ENCODE measurements around the gene TSGA10IP.
"Not testable (repeated sequence)": the region's sequence is repeated elsewhere in the genome, so short reads cannot be mapped to it uniquely, and the experiment has no call there.

The TSGA10IP gene

DNA sequence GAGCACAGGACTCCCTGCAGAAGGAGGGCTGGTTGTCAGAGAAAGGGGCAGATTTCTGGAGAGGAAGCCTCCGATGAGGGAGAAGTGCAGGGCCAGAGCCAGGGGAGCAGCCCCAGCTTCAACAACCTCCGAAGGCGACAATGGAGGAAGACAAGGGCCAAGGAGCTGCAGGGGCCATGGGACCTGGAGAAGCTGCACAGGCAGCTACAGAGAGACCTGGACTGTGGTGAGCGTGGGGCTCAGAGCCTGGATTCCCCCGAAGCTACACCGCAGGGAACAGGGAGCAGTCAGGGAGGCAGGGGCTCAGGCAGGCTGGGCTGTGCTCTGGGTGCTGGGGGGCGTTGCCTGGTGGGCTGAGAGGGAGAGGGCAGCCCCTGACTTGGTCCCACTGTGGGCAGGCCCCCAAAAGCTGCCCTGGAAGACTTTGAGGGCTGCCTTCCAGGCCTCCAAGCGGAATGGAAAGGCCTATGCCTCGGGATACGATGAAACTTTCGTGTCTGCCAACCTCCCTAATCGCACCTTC is 2.4 kb downstream of the TSGA10IP start:
- no peak for DNase-seq

GRCh38 chr11:65950711-65951110 is 5.4 kb downstream of the TSGA10IP start:
- DNase-seq = not testable (repeated sequence)

- not testable (repeated sequence) for DNase-seq
Observed at GRCh38 chr11:65951641-65952040, 6.4 kb downstream of the TSGA10IP start.

DNA sequence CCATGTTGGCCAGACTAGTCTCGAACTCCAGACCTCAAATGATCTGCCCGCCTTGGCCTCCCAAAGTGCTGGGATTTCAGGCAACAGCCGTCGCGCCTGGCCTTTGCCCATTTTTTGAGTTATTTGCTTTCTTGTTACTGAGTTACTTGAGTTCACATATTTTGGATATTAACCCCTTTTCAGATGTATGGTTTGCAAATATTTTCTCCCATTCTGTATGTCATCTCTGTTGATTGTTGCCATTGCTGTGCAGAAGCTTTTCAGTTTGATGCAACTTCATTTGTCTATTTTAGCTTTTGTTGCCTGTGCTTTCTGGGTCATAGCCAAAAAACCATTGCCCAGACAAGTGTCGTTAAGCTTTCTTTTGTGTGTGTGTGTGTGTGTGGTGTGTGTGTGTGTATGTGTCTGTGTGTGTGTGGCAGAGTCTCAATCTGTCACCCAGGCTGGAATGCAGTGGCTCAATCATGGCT is 6.8 kb downstream of the TSGA10IP start:
- DNase-seq = no peak

DNA sequence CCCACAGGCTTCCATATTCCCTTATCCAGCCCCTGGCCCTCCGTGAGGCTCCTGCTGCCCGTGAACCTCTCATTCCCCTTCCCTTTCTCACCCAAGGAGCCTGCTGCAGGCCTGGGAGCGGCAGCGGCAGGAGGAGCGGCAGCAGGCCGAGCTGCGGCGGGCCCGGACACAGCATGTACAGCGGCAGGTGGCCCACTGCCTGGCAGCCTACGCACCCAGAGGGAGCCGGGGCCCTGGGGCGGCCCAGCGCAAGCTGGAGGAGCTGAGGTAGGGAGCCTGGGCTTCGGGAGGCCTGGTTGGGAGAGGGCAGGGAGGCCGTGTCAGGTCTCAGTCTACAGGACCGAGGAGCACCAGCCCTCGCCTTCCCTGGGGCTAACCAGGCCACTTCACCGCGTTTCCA is 8.2 kb downstream of the TSGA10IP start:
- DNase-seq = no peak

- DNase-seq = no peak
Observed at GRCh38 chr11:65954771-65955170, 9.5 kb downstream of the TSGA10IP start.

DNA sequence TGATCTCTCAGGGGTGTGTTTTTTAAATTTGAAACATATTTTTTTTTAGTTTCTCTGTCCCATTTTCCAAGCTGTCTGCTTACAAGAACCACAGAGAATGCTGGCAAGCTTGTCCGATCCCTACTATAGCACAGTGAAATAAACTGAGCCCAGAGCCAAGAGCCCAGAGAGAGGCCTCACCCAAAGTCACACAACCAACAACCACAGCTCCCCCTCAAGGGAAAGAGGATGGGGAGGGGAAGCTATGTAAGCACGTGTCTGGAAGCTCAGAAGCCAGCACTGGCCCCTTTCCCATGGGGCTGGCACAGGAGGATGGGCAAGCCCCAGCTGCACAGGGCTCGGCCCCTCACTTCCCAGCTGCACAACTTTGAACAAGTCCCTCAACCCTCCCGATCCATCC is 13.0 kb downstream of the TSGA10IP start:
- no peak for DNase-seq

DNA sequence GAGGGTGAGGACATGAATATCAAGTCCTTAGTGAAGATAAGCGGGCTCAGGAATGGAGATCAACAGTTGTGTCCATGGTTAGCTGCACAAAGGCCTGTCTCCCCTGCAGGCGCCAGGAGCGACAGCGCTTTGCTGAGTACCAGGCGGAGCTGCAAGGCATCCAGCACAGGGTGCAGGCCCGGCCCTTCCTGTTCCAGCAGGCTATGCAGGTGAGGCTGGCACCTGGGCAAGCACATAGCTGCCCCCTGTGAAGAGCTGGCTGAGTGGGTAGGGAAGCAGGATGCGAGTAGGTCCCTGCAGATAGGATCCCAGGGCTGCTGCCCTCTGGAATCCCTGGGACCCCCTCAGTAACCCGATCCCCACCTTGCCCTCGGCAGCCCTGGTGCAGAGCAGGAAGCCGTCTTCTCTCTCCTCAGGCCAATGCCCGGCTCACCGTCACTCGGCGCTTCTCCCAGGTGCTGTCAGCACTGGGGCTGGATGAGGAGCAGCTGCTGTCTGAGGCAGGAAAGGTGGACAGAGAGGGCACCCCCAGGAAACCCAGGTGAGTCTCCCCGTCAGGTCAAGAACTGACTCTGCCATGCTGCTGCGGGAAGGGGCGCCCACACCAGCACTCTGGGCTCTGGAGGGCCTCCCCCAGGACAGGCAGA is 13.6 kb downstream of the TSGA10IP start:
- DNase-seq = no peak

DNA sequence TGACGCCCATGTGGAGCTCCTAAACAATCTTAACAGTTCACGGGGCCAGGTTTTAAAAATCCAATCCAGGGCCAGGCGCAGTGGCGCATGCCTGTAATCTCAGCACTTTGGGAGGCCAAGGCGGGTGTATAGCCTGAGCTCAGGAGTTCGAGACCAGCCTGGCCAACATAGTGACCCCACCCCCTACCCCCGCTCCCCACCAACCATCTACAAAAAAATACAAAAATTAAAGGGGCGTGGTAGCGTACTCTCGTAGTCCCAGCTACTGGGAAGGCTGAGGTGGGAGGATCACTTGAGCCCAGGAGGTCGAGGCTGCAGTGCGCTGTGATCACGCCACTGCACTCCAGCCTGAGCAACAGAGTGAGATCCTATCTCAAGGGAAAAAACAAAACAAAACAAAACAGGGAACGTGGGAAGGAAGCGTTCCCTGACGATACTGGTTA is 15.6 kb downstream of the TSGA10IP start:
- DNase-seq = no peak

DNA sequence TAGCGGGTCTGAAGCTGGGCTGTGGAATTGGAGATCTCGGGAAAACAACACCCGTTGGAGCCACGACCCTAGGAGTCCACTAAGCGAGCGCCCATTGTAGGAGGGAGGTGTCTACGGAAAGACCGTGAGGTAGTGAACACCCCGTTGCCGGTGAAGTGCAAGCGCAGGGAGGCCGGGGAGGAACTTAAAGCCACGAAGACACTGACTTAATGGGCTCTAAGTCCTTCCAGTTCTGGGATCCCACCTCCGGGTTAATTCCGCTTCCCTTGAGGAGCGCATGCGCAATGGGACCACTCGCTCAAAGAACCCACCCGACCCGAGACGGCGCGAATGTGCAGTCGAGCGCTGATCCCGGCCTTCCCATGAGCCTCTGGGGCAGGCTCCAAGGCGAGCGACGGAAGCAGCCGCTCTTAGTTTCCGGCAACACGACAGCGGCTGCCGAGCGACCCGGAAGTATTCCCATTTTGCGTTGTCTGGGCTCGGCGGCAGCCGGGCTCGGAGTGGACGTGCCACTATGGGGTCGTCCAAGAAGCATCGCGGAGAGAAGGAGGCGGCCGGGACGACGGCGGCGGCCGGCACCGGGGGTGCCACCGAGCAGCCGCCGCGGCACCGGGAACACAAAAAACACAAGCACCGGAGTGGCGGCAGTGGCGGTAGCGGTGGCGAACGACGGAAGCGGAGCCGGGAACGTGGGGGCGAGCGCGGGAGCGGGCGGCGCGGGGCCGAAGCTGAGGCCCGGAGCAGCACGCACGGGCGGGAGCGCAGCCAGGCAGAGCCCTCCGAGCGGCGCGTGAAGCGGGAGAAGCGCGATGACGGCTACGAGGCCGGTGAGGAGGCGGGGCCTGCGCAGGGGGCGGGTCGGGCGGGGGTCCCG is 16.2 kb downstream of the TSGA10IP start, which contains the start of gene SART1:
TSS of gene SART1 (plus strand) at position 468 of the 874 bp plus-strand sequence. CDS start at position 515, 47 bp downstream.
- DNase-seq = peak; percentile 98

GRCh38 chr11:65962141-65962564 is 16.9 kb downstream of the TSGA10IP start:
- DNase-seq = no peak

DNA sequence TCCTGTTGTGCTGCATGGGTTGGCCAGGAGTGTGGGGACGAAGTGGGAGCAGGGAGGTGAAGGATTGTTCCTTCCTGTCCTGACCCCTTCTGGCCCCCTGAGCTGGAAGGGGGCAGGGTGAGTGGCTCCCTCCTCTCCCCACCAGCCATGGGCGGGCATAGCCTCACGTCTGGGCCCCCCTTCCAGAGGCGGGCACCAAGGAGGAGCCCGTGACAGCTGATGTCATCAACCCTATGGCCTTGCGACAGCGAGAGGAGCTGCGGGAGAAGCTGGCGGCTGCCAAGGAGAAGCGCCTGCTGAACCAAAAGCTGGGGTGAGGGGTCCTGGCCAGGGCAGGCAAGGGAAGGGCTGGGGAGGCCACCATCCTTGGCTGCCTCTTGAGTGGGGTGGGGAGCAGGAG is 19.6 kb downstream of the TSGA10IP start:
- no peak for DNase-seq

DNA sequence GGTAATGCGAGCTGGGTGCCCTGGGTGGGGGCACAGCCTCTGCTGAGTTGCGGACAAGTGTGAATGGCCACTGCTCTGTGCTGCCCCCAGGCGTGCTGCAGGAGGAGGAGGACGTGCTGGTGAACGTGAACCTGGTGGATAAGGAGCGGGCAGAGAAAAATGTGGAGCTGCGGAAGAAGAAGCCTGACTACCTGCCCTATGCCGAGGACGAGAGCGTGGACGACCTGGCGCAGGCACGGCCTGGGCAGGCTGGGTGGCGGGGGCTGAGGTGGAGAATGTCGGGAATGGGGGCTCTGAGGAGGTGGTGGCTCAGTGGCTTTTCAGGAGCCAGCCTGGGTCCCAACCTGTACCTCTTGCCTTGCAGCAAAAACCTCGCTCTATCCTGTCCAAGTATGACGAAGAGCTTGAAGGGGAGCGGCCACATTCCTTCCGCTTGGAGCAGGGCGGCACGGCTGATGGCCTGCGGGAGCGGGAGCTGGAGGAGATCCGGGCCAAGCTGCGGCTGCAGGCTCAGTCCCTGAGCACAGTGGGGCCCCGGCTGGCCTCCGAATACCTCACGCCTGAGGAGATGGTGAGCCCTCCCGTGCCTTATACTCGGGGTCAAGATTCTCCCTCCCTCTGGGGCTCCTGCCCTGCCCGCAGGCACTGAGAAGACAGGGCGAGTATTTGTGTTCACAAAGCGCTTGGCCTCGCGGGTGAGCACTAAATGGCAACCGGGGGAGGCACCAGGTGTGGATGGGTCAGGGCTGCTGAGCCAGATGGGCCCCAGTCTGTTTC is 20.9 kb downstream of the TSGA10IP start:
- no peak for DNase-seq

DNA sequence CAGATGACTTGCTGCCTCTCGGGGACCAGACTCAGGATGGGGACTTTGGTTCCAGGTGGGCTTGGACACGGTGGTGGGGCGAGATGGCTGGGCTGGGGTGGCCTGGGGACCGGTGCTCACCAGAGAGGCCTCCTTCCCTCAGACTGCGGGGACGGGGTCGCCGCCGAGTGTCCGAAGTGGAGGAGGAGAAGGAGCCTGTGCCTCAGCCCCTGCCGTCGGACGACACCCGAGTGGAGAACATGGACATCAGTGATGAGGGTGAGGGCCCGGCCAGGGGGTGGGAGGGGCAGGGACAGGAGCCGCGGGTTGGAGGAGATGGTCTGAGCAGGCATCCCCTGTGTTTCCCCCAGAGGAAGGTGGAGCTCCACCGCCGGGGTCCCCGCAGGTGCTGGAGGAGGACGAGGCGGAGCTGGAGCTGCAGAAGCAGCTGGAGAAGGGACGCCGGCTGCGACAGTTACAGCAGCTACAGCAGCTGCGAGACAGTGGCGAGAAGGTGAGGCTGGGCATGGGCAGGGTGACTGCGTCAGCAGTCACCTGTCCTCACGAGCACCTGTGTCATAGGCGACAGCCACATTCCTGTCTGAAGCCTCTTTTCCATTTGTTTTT is 22.2 kb downstream of the TSGA10IP start:
- DNase-seq = no peak

- DNase-seq = no peak
Observed at GRCh38 chr11:65968600-65969482, 23.6 kb downstream of the TSGA10IP start.

DNA sequence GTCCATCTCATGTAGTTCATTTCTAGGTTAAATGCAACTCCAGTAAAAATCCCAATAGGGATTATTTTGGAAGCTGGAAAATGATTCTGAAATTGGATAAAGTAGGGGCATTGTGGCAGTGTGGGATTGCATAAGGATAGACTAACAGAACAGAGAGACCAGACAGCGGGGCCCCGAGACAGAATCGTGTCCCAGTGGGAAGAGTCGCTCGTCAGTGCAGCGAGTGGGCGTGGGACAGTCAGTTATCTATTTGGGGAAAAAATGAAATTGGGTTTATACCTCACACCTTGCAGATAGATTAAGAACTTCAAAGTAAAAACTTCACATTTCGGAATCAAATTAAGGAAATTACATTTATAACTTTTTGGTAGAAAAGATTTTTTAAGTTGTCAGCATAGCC is 26.8 kb downstream of the TSGA10IP start:
- DNase-seq = no peak

DNA sequence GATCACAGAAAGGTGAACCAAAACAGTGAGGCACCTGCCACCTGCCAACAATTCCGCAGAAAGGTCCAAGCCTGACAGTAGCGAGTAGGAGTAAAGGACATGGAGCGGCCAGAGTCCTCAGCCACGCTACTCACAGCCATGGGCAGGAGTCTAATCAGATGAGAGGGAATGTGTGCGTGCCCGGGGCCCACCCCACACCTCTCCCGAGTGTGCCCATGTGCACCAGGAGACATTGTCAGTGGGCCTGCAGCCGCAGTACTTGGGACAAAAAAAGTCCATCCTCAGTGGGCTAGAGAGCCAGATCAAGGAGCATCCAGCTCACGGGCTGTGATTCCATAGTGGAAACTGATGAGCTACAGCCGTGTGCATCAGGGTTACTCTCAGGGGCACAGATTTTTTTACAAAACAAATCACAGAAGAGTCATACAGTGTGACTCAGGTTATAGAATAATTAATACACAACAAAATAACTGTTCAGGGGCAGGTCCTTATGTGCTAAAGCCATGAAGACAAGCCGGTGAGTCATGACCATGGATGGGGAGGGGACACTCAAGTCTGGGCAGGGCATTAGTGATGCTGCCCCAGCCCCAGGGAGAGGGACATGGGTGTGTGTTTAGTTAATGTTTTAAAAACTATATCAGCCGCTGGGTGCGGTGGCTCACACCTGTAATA is 28.3 kb downstream of the TSGA10IP start:
- no peak for DNase-seq

DNA sequence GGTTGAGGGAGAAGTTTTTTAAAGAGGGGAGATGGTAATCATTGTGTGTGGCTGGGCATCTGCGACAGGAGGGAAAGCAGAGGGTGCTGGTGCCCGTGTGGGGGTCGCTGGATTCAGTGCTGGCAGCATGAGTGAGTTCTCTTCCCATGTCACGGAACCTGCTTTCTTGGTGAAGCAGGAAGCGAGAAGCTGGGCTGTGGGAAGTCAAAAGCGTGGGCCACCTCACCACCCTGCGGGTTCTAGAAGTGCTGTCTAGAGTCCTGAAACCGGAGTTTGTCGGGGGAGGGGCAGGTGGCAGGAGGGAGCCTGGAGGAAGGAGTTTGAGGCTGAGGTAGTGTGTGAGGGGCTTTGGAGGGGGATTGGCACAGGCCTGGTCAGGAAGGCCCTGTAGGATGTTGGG is 30.5 kb downstream of the TSGA10IP start:
- no peak for DNase-seq

- no peak for DNase-seq
Observed at GRCh38 chr11:65976216-65977176, 31.2 kb downstream of the TSGA10IP start.

Measured in NCI-H146 (cell line).